Skeletal muscle tissue (tissue), 4 donors: Measurements from ENCODE around the gene BLCAP. TPM values are rescaled to one million over a fixed set of nuclear protein-coding genes. Genes with fewer than 3 reads are reported as not detected.

Source experiments
- H3K27ac ChIP-seq: one replicate; pipeline ENCODE4 v1.7.0; 2013; ENCODE audit warnings: mild to moderate bottlenecking, low read depth, low read length, inconsistent platforms
- H3K27me3 ChIP-seq, 3 donors: one replicate each; pipeline ENCODE4 v1.7.0; 2013; ENCODE audit warnings: low read length in 3 of 3; ENCODE audit not compliant: control insufficient read depth in 3 of 3, insufficient read depth in 3 of 3
- H3K36me3 ChIP-seq, 3 donors: one replicate each; pipeline ENCODE4 v1.7.0; 2013; ENCODE audit warnings: low read length in 3 of 3; ENCODE audit not compliant: control insufficient read depth in 3 of 3, insufficient read depth in 3 of 3
- H3K4me1 ChIP-seq, 3 donors: one replicate each; pipeline ENCODE4 v1.7.0; 2013; ENCODE audit warnings: low read length in 3 of 3, mild to moderate bottlenecking in 3 of 3; ENCODE audit not compliant: control insufficient read depth in 3 of 3, insufficient read depth in 3 of 3
- H3K4me3 ChIP-seq, 3 donors: one replicate each; pipeline ENCODE4 v1.7.0; 2013; ENCODE audit warnings: low read length in 3 of 3
- H3K9ac ChIP-seq, 3 donors: one replicate each; pipeline ENCODE4 v1.7.0; 2013; ENCODE audit warnings: low read length in 3 of 3, mild to moderate bottlenecking in 3 of 3, moderate library complexity in 2 of 3, low read depth in 1 of 3
- H3K9me3 ChIP-seq, 3 donors: one replicate each; pipeline ENCODE4 v1.7.0; 2013; ENCODE audit warnings: low read length in 3 of 3; ENCODE audit not compliant: control insufficient read depth in 3 of 3
- total RNA-seq: library from RNA; depleted of rRNA; stranded (reverse); fragments of >200 nt; gene quantifications from one replicate; pipeline ENCODE4 v1.2.3, GENCODE V29; 2014
- donor health status: Osteomylitis.

BLCAP gene
- total RNA-seq, 1 donor from 2014 or later = 241 TPM

DNA sequence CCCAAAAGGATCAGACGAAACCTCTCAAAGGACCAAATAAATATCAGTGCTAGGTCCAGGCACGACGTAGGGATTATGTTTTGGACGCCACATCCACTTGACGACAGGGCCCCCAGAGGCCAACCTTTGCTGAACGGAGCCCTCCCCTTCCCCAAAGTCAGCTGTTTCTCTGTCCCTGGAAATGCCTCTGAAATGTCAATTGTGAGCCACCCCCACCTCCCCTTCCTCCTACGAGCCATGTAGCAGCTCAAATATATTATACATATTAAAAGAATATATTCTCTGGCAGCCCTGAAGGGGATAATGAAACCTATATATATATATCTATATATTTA, 39.6 kb upstream of the BLCAP start:
- H3K27ac ChIP-seq = no peak overlapping the region
- H3K9ac ChIP-seq = no peak overlapping the region
- H3K27me3 ChIP-seq = peaks cover 11 to 30% (median 20%) of the 10 kb centered on the region in 3 donors
- H3K4me1 ChIP-seq = peaks cover 0 to 25% (median 10%) of the 10 kb centered on the region in 3 donors
- no peak overlapping the region for H3K4me3 ChIP-seq
- H3K9me3 ChIP-seq = no peaks in the 10 kb centered on the region
- H3K36me3 ChIP-seq = no peaks in the 10 kb centered on the region

- no peak overlapping the region for H3K9ac ChIP-seq
- no peak overlapping the region for H3K4me3 ChIP-seq
- no peak overlapping the region for H3K27ac ChIP-seq
These were observed 39.1 kb upstream of the BLCAP start for GRCh38 chr20:37566590-37567330.

GRCh38 chr20:37565134-37565811, 37.6 kb upstream of the BLCAP start:
- no peak overlapping the region for H3K9ac ChIP-seq
- H3K4me1 ChIP-seq = peaks cover 0 to 25% (median 10%) of the 10 kb centered on the region in 3 donors
- H3K27me3 ChIP-seq = peaks cover 11 to 30% (median 20%) of the 10 kb centered on the region in 3 donors
- H3K4me3 ChIP-seq = no peak overlapping the region
- no peaks in the 10 kb centered on the region for H3K36me3 ChIP-seq
- H3K27ac ChIP-seq = no peak overlapping the region
- H3K9me3 ChIP-seq = no peaks in the 10 kb centered on the region

More at GRCh38 chr20:37566590-37567330, 39.1 kb upstream of the BLCAP start:
- Histone ChIP-seq H3K9me3 (no peaks in the 10 kb centered on the region), H3K27me3 (peaks cover 11 to 30% (median 20%) of the 10 kb centered on the region in 3 donors), H3K4me1 (peaks cover 0 to 25% (median 10%) of the 10 kb centered on the region in 3 donors), H3K36me3 (no peaks in the 10 kb centered on the region)

- H3K9me3 ChIP-seq = no peaks in the 10 kb centered on the region
- H3K4me3 ChIP-seq = no peak overlapping the region
- H3K9ac ChIP-seq = no peak overlapping the region
- H3K27ac ChIP-seq = no peak overlapping the region
- peaks cover 0 to 25% (median 10%) of the 10 kb centered on the region in 3 donors for H3K4me1 ChIP-seq
- peaks cover 10 to 30% (median 18%) of the 10 kb centered on the region in 3 donors for H3K27me3 ChIP-seq
- H3K36me3 ChIP-seq = no peaks in the 10 kb centered on the region
These were observed 36.9 kb upstream of the BLCAP start for GRCh38 chr20:37564388-37565133.

GRCh38 chr20:37564016-37564387, 36.3 kb upstream of the BLCAP start:
- H3K27me3 ChIP-seq = peaks cover 8 to 30% (median 18%) of the 10 kb centered on the region in 3 donors
- H3K27ac ChIP-seq = no peak overlapping the region
- H3K36me3 ChIP-seq = no peaks in the 10 kb centered on the region
- H3K9ac ChIP-seq = no peak overlapping the region
- peaks cover 0 to 25% (median 10%) of the 10 kb centered on the region in 3 donors for H3K4me1 ChIP-seq
- H3K4me3 ChIP-seq = no peak overlapping the region
- no peaks in the 10 kb centered on the region for H3K9me3 ChIP-seq

DNA sequence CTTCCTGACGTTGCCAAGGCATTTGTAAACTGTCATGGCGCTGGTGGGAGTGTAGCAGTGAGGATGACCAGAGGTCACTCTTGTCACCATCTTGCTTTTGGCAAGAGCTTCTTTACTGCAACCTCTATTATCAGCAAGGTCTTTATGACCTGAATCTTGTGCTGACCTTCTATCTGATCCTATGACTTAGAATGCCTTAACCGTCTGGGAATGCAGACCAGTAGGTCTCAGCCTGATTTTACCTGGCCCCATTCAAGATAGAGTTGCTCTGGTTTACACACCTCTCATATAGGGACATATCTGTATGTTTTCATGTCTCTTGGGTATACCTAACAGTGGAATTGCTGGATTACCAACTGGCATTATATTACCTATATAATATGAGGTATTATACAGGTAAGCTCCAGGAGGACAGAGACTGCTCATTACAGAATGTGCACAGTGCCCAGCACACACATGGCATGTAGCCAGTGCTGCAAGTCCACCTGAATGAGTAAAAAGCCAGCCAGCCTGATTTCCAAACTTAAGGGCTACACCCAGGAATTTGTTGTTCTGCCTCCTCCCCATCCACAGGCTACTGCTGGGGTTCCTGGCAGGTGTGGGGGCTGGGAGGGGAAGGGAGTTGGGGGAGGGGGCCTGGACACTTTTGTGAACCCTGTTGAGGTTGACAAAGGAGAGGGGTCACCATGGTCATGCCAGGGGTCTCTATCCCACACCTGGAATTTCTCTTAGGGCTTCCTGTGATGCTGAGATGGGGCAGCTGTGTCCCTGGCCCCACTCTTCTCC, 35.2 kb upstream of the BLCAP start:
- Histone ChIP-seq H3K27me3 (peaks cover 8 to 30% (median 21%) of the 10 kb centered on the region in 3 donors), H3K27ac (no peak overlapping the region), H3K36me3 (no peaks in the 10 kb centered on the region), H3K4me1 (peaks cover 0 to 21% (median 10%) of the 10 kb centered on the region in 3 donors), H3K9me3 (no peaks in the 10 kb centered on the region), H3K9ac (no peak overlapping the region), H3K4me3 (no peak overlapping the region)

- Histone ChIP-seq H3K27ac (no peak overlapping the region), H3K27me3 (peaks cover 8 to 28% (median 21%) of the 10 kb centered on the region in 3 donors), H3K9me3 (no peaks in the 10 kb centered on the region), H3K9ac (no peak overlapping the region), H3K4me1 (peaks cover 0 to 13% (median 9%) of the 10 kb centered on the region in 3 donors), H3K4me3 (no peak overlapping the region), H3K36me3 (no peaks in the 10 kb centered on the region)
These were observed 33.0 kb upstream of the BLCAP start for GRCh38 chr20:37560629-37561028.

DNA sequence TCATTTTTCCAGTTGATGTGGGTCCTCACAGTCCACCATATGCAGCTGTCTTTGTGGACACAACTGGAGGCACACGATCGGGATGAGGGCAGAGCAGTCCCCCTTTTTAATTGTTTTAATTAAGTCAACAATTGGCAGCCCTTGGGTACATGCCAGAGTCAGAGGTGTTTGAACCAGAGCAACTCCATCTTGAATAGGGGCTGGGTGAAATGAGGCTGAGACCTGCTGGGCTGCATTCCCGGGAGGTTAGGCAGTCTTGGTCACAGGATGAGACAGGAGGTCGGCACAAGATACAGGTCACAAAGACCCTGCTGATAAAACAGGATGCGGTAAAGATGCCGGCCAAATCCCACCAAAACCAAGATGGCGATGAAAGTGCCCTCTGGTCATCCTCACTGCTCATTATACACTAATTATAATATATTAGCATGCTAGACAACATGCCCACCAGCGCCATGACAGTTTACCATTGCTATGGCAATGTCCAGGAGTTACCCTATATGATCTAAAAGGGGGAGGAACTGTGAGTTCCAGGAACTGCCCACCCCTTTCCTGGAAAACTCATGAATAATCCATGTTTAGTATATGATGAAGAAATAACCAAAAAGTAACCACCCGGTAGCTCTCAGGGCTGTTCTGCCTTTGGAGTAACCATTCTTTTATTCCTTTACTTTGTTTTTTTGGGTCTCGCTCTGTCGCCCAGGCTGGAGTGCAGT, 31.8 kb upstream of the BLCAP start:
- Histone ChIP-seq H3K4me1 (peaks cover 0 to 3% (median 2%) of the 10 kb centered on the region in 3 donors), H3K36me3 (no peaks in the 10 kb centered on the region), H3K27ac (no peak overlapping the region), H3K9me3 (no peaks in the 10 kb centered on the region), H3K4me3 (no peak overlapping the region), H3K9ac (no peak overlapping the region), H3K27me3 (peaks cover under 1 to 22% (median 11%) of the 10 kb centered on the region in 3 donors)

DNA sequence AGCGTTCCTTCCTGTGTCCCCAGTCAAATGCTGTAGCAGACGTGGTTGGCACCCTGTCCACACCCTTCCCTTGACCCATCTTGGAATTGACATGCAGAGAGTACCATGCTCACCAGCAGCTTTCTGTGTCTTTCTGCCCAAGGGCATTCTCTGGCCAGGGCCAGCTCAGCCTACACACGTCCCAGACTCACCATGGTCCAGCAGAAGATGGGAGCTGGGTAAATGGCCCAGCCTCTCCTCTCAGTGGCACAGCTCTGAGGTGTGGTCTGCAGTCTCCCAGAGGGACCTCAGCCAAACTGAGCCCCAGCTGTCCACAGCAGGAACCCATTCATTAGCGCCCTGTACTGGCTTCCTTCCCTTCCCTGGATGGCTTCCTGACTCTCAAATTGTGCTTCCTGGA, 31.1 kb upstream of the BLCAP start:
- Histone ChIP-seq H3K9me3 (no peaks in the 10 kb centered on the region), H3K4me1 (no peaks in the 10 kb centered on the region), H3K36me3 (no peaks in the 10 kb centered on the region), H3K4me3 (no peak overlapping the region), H3K27ac (no peak overlapping the region), H3K9ac (no peak overlapping the region), H3K27me3 (peaks cover 0 to 15% (median 5%) of the 10 kb centered on the region in 3 donors)
